Stimulated activated naive CD4-positive, alpha-beta T cell (primary cell): Measurements from ENCODE around the gene KIAA2012.

Experiments used
- DNase-seq, 6 experiments: peaks; one replicate each; lab custom pipeline; 2025; lab: John Stamatoyannopoulos, UW

Gene KIAA2012

GRCh38 chr2:202088777-202089176, 15.7 kb downstream of the KIAA2012 start:
- no peak for DNase-seq

DNA sequence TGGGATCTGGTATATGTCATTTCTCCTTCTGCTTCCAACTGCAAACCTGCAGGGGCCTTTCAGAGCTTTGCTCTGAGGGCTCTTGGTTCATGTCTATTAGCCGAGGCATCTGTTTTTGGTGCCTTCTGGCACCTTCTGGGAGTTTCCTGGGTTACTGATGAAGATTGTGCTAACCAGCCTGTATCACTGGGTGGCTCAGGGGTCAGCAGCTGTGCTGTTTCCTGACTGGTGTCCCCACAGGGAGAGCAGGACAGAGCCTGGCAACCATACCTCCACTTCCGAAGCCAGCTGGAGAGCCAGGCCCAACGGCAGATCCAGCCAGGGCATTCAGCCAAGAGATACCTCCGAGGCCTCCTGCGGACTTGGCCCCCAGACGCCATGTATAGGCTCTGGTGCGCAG, 17.5 kb downstream of the KIAA2012 start:
- no peak for DNase-seq

- DNase-seq, result no peak
Measured at GRCh38 chr2:202091476-202091875, 18.4 kb downstream of the KIAA2012 start.

GRCh38 chr2:202094426-202094986, 21.5 kb downstream of the KIAA2012 start:
- no peak for DNase-seq

GRCh38 chr2:202095235-202095634, 22.2 kb downstream of the KIAA2012 start:
- DNase-seq, result no peak

DNA sequence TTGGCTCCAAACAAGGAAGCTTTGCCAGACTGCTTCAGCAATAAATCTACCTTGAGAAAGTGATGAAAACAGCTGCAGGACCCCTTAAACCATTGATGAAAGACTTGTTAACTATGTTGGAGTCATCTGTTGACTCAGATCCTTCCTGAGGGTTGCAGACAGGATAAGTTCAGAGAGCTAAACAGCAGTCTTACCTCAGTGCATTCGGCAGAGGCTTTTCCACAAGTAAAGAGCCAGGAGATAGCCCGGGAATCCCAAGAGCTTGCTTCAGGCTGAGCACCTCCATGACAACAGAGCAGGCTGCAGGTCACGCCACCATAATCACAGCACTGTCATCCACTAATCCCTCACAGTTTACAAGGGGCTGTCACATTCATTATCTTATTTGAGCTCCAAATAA, 23.7 kb downstream of the KIAA2012 start:
- DNase-seq, result no peak

DNA sequence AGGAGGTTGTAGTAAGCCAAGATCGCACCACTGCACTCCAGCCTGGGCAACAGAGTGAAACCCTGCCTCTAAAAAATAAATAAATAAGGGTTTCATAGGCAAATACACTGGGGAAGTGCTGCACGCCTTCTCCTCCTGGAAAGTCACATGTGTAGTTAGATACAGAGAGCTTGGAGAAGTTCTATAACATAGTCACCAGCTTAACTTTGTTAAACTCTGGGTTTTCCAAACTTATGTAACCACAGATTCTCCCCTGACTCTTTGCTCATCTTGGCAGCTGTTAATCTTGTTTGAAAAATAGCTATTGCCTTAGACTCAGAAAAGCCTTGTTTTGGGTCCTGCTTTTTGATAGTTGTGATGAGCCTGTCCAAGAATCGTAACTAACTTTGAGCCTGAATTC, 25.2 kb downstream of the KIAA2012 start:
- DNase-seq, result no peak

GRCh38 chr2:202099515-202099914, 26.5 kb downstream of the KIAA2012 start:
- DNase-seq, result no peak

DNA sequence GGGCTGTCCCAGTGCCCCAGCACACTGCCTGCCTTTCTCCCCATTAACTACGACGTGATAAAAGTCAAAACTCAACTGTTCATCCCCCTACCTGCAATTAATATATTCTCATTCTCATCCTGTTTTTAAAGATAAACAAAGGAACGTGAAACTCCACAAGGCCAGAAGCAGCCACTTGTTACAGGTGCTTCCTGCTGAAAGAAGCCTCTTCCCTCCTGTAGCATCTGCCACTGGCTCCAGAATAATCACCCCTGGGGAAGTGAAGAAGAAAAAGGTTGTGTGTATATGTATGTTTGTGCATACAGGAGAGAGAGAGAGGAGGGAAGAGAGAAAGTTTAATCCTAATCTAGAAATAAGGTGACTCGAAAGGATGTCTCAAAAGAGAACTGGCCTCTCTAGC, 27.1 kb downstream of the KIAA2012 start:
- no peak for DNase-seq

DNA sequence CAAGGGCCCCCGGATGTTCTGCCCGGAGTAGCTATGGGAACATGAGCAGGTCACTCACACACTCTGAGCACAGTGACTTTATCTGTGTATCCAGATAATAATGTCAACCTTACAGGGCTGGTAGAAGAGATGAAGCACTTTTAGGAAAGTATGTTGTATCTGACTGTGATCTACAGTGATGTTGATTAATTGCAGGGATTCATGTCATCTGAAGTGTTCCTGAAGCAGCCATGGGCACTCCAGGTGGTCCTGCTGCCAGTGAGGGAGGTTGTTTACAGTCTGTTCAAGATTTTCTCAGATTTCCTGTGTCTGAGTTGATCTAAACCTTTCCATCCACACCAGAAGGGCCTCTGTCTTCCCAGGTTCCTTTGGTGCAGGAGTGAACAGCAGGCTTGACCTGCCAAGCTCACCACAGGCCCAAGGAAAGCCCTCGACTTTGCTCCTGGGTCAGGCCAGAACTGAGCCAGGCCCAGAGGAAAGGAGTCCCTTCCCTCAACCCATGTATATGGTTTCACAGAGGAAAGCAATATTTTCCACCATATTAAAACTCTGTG, 28.0 kb downstream of the KIAA2012 start:
- no peak for DNase-seq

GRCh38 chr2:202102425-202103000, 29.5 kb downstream of the KIAA2012 start:
- no peak for DNase-seq

- no peak for DNase-seq
Measured at GRCh38 chr2:202104286-202104870, 31.3 kb downstream of the KIAA2012 start.

- DNase-seq, result no peak
Measured at GRCh38 chr2:202105025-202105424, 32.0 kb downstream of the KIAA2012 start.

GRCh38 chr2:202108345-202108744, 35.3 kb downstream of the KIAA2012 start:
- DNase-seq, result no peak

GRCh38 chr2:202109139-202109736, 36.2 kb downstream of the KIAA2012 start:
- no peak for DNase-seq

- no peak for DNase-seq
Measured at GRCh38 chr2:202109737-202110184, 36.7 kb downstream of the KIAA2012 start.

DNA sequence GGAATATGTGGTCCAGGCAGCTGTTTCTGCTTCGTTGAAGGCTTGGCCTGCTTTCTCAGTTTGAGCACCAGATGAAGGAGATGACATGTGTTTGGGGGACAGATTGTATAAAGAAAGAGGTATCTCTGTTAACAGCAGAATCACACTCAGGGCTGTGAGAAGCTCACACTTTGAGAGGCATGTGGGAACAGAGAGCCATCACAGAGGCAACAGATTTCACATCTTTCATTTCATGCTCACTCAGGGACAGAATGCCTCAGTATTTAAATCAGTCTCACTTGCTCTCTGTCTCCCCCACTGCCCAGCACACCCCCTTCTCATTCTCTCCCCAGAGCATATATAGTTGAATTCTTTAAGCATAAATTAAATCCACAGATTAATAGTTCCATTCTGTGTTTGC, 37.4 kb downstream of the KIAA2012 start:
- no peak for DNase-seq

GRCh38 chr2:202112041-202112440, 39.0 kb downstream of the KIAA2012 start:
- no peak for DNase-seq

DNA sequence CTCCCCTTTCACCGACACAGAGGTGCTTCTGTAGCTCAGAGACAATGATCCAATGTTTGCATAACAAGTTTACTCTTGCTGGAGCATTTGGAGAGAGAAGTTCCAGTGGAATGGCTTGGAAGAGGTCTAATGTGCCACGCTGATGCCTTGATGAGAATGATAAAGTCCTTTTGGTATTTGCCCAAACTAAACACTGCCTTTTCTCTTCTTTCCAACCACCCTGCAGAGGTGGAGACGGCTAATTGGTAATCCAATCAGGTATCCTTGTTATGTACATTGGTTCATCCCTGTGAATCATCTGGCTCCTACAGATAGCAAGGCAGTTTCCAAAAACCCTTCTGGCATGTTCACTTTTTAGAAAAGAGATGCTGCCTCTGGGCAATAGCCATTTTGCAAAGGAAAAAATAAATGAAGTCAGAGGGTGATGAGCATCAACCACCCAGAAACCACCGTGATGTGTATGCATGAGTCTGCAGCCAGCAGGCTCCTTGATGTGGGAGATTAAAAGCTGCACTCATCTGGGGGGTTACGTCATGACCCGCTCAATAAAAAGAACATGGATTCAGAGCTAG, 40.6 kb downstream of the KIAA2012 start:
- no peak for DNase-seq

GRCh38 chr2:202114291-202114690, 41.2 kb downstream of the KIAA2012 start:
- no peak for DNase-seq

DNA sequence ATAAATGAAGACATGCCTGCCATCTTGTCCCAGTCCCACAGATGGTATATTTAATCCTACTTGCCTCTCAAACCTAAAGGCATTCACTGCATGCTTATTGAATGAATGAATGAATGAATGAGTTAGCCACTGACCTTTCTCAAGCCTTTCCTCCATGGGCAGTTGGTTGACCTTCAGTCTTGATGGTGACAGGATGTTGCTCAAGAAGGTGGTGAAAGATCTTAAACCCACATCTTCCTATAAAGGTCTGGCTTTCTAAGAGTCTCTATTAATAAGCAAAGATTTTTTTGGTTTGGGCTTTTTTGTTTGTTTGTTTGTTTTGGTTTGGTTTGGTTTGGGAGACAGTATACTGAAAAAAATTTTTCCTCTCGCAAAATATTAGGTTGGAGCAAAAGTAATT, 41.7 kb downstream of the KIAA2012 start:
- no peak for DNase-seq

GRCh38 chr2:202115479-202115971, 42.5 kb downstream of the KIAA2012 start:
- no peak for DNase-seq

DNA sequence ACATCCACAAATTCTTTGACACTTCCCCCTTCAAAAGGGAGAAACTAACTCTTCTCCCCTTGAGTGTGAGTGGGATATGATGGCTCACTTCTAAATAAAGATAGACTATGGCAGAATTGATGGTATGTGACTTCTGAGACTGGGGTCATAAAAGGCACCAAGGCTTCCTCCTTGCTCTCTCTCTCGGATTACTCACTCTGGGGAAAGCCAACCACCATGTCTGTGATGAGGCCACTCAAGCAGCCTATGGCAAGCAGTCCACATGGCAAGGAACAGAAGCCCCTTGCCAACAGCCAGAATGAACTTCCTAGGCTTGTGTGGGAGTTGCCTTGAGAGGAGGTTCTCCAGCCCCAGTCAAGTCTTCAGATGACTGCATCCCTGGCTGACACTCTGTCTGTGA, 43.6 kb downstream of the KIAA2012 start:
- DNase-seq, result no peak
